ENCODE results near the gene ESPN.

ESPN gene

DNA sequence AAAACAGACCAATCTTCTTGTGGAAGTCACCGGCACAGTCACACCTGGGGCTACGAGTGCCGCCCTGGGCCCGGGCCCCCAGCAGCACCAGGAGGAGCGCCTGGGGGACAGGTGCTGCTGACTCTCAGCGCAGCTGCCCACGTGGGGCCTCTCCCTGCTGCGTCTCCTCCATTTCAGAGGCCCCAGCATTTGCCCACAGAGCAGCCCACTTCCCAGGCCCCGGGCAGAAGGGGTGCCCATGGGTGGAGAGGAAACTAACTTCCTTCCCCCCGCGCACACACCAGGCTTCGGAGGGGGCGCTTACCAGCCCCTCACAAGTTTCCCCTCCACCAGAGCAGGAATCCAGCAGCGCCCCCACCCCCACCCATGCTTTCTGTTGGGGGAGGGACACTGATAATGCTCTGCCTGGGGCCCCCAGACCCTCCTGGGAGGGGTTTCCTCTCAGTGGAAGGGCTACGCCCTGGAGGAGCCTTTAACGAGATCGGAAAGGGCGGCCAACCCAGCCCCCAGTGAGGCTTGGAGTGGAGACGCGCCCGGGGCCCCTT lies 41.0 kb downstream of the ESPN start:
- no peak for DNase-seq (ENCODE audit: low read depth)

DNA sequence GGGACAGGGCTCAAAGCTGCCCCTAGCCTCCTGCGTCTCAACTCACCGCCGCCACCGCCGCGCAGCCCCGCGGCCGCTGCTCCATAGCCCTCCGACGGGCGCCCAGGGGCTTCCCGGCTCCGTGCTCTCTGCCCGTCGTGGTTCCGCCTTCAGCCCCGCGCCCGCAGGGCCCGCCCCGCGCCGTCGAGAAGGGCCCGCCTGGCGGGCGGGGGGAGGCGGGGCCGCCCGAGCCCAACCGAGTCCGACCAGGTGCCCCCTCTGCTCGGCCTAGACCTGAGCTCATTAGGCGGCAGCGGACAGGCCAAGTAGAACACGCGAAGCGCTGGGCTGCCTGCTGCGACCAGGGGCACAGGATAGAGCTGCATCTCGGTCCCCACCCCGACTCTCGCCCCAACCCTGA lies 41.4 kb downstream of the ESPN start, which contains the start of gene TNFRSF25:
Gene TNFRSF25 (minus strand): TSS at position 151 of the 400 bp plus-strand sequence. CDS start 66 bp downstream, at position 85.
- DNase-seq (ENCODE audit: low read depth) = no peak

DNA sequence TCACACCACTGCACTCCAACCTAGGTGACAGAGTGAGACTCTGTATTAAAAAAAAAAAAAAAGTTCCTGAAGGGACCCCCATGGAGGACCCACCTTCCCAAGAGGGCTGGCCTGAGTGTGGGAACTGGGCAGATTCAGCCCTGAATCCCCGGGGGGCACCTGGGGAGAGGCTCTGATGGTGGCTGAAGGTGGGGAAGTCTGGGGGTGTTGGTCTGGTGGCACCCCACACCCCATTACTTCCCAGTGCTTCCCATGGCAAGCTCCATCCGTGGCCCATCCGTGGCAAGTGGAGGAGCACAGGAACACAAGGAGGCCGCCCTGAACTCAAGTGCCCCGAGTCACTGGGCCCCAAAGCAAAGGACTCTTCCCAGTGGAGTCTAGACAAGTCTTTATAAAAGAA lies 42.2 kb downstream of the ESPN start:
- no peak for DNase-seq (ENCODE audit: low read depth)

GRCh38 chr1:6467224-6467623 lies 42.6 kb downstream of the ESPN start:
- DNase-seq (ENCODE audit: low read depth) = no peak

DNA sequence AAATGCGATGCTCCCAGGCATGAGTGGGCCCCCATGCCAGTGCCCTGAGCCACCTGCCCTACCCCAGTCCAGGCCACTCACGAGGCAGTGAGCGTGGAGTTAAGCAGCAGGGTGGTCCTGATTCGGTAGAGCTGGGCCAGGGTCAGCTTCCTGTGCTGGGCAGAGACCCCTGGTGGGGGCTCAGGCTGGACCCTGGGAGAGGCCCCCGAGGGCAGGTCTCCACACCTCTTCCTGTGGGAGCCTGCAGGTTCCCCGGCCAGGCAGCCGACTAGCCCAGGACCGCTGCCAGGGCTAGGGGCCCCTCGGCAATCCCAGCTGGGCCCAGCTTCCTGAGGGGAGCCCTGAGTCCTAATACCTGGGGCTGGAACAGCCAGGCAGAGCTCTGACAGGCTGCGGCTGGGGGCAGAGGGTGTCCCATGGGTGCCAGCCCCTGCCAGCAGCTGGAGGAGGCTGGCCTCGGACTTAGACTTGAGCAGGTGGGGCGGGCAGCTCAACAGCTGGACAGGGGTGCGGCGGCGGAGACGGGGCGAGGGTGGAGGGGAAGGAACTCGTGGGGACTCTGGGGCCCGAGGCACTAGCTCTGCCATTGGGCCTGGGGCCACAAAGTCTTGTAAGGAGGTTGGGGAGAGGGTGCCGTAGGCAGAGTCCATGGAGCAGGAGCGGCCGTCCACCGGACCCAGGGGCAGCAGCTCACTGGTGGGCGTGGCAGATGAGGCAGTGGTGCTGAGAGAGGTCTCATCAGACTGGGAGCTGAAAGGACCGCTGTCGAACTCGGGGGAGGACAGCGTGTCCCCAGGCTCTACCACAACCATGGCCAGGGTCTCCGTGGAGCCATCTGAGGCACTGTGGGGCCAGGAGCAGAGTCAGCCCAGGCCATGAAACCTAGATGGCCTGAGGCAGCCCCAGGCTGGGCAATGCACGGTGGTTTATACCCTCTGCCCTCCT lies 43.4 kb downstream of the ESPN start:
- DNase-seq (ENCODE audit: low read depth) = no peak

GRCh38 chr1:6468729-6469461 lies 44.3 kb downstream of the ESPN start:
- no peak for DNase-seq (ENCODE audit: low read depth)

DNA sequence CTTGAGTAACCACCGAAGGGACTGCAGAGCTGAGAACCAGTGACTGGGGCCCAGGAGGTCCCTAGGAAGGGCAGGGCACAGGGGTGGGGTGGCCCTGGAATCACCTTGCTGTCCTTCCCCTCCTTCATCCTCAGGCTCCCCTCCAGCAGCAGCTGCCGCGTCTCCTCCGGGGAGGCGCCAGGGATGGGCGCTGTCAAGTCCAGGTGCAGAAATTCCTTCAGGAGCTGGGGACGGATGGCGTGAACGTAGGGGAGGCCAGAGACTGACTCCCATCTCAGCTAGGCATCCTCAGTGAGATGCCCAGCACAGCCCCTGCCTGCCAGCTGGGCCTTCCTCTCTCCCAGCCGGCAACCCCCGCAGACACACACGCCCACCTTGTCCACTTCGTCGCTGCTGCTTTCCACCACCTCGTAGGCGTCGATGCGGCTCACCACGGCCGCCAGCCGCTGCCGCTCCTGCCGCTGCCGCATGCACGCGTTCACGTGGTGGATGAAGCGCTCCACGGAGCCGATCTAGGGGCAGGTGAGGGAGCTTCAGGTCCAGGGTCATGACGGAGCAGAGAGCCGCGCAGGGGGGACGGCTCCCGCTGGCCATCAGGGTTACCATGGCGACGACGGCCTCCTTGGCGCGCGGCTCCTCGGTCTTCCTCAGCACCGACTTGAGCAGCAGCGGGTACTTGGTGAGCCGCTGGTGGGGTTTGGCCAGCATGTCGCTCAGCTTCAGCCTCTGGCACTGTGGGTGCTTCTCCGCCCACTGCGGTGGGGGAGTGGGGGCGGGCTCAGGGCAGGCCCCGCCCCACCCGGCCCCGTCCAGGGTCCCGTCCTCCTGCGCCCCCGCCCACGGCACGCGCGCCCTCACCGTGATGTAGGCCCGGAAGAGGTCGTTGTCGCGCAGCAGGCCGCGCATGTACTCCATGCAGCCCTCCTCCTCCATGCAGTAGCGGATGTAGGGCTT lies 45.8 kb downstream of the ESPN start:
- DNase-seq (ENCODE audit: low read depth) = no peak

- no peak for DNase-seq (ENCODE audit: low read depth)
Observed at GRCh38 chr1:6471086-6471969, 46.8 kb downstream of the ESPN start.

DNA sequence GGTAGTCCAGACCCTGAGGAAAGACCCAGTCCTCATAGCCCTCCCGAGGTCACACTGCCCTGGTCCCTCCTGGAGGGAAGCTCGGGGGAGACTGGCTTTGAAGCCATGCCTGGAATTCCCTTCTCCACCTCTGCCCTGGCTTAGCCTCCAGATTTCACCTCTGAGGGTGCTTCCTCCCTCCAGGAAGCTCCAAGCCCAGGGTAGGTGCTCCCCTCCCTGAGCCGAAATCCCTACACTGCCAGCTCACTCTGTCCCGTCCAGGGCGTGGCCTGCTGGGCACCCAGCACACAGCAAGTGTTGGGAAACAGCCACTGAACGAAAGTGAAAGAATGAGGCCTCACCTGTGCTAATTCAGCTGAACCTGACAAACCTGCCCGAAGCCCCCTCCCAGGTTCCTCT lies 47.4 kb downstream of the ESPN start:
- no peak for DNase-seq (ENCODE audit: low read depth)

DNA sequence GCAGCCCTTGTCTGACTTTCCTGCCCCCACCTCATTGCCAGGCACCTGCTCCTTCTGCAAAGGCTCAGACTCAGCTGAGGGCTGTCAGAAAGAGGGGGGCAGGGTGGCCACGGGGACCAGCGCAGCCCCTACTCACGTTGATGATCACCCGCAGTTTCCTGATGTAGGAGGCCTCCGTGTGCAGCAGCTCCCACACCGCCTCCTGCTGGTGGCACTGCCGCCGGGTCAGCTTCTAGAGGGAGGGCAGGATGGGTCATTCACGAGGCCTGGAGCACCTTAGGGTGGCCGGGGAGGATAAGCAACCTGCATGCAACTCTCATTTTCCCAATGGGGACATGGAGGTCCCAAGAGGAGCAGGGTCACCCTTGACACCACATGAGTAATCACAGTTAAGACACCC lies 47.8 kb downstream of the ESPN start:
- DNase-seq (ENCODE audit: low read depth) = no peak

DNA sequence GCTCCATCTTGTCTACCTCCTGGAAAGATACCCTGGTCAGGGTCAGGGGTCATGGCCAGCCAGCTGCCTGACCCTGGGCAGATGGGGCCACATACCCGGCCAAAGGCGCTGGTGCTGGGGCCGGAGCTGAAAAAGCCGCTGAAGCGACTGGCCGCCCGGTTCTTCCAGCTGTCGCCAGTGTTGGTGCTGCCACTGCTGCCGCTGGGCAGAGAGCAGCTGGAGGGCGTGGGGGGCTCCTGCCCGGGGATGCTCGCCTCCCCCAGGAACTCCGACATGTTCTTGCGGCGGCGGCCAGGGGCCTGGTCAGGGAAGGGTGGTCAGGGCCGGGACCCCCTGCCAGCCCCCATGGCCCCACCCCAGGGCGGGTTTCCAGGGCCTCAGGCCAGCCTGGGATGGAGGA lies 48.6 kb downstream of the ESPN start:
- no peak for DNase-seq (ENCODE audit: low read depth)

DNA sequence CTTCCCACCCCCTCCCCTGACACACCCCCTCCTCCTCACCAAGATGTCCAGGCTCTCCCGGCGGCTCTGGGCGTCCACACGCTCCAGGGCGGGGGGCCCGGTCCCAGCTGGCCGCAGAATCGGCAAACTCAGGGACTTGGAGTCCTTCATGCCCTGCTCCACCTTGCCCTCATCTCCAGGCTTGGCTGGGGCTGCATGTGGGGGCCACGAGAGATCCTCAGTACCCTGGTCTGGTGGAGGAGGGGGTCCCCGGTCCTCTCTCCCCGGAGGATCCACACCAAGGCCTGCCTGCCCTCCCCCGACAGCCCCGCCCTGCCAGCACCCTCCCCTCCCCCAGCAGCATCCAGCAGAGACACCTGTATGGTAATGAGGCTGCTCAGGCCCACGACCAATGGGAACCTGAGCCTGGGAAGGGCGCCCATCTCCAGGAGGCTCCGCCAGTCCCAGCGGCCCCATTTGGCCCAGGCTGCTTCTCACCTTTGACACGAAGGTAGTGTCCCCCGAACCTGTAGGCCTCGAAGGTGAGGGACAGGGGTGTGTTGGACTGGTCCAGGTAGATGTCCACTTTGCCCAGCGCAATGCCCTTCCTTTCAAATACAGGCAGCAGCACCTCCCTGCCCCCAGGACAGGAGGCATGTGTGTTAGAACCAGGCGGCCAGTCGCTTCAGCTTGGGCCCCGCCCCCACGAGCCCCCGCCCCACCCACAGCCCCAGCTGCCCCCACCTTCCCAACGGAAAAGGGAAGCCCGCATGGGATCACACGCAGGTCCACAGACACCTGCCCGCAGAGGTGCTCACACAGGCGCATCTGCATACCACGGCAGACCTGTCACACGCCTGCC lies 49.6 kb downstream of the ESPN start:
- no peak for DNase-seq (ENCODE audit: low read depth)

DNA sequence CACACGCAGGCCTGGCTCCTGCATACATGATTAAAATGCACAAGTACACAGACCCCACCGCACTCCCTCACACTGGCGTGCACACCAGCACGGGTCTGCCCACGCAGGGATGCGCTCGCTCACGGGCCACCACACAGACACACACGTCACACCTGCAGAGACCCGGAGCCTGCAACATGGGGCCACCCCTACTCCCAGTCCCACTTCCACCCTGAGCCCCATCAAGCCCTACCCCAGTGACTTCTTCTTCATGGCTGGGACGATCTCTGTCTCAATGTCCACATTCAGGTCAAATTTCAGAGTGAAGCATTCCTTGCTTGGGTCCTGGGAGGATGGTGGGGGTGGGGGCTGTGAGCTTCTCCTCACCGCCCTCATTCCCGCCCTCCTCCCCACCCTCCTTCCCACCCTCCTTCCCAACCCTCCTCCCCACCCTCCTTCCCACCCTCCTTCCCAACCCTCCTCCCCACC lies 50.3 kb downstream of the ESPN start:
- no peak for DNase-seq (ENCODE audit: low read depth)

DNA sequence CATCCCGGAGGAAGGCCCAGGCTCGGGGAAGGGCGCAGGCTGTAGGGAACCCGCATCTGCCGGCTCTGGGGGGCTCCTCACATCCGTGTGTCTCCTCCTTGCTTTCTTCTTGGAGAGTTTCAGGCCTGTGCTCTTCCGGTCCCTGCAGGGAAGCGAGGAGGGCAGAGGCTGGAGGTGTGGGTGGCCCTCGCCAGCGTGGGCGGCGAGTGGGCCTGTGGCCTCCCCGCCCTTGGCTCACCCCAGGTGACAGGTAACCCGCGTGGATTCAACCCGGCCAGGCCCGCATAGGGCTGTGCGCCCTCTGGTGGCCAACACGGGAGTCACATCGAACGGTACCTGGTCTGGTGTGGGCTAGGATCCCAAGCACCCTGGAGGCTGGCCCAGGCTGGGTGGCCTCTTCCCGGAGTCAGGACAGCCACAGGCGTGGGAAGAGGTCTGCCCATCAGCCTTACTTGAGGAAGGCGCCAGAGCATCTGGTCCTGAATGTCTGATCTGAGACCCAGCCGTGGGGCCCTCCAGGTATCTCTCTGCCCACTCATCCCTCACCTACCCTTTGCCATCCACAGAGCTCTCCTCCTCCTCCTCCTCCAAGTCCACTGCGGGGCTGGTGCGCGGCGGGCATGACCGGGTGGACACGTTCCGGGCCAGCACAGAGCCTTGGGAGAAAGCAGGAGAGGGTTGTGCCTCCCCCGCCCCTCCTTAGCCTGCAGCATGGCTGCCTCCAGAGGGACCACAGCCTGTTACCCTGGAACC lies 51.0 kb downstream of the ESPN start:
- no peak for DNase-seq (ENCODE audit: low read depth)

- DNase-seq (ENCODE audit: low read depth) = no peak
Observed at GRCh38 chr1:6476483-6476882, 51.9 kb downstream of the ESPN start.

DNA sequence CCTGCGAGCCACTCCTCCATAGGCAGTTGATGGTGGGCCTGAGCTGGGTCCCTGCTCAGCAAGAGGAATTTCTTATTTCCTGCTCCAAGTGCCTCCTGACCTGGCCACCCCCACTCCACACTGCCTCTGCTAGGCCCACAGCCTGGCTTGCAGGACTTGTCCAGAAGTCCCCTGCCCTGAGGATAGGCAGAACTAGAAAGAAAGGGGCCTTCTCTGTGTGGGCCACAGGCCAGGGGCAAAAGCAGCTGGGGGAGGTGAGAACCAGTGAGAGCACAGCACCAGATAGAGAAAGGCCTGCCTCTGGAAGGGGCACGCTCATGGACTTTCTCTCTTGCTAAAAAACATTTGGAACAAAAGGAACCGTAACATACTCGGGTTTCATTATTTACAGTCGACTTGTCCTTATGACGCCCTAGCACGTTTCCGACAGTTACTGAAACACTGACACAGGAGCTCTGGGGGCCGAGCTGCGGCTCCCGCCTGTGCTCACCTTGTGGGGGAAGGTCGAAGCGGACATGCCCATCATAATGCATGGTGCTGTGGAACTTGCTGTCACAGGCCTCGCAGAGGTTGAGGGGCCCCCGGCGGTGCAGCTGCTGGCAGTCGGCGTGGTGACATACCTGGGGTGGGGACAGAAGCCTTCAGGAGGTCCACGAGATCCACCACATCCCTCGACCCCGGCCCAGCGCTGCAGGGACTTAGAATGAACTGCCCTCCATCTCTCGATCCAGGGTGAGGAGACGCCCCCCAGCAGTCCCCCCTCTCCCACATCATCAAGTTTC lies 52.7 kb downstream of the ESPN start:
- DNase-seq (ENCODE audit: low read depth) = no peak

GRCh38 chr1:6481820-6482219 lies 57.2 kb downstream of the ESPN start:
- no peak for DNase-seq (ENCODE audit: low read depth)

Measured in stimulated activated CD8-positive, alpha-beta memory T cell treated with anti-CD3 and anti-CD28 coated beads, Interleukin-15, amount 100 ng/mL, for 24 hours (primary cell).